ENCODE results near the gene CNTNAP2.

GRCh38 chr7:147363101-147363500 is 1246.5 kb downstream of the CNTNAP2 start:
- TF ChIP-seq PRDM1 (tag by site-specific recombination; IDR thresholded peaks at IDR 0.05) (no peak), CTCF (tag by site-specific recombination; IDR thresholded peaks at IDR 0.05) (no peak), REPIN1 (tag by site-specific recombination; IDR thresholded peaks at IDR 0.05; ENCODE audit: low read depth) (no peak), ZNF404 (tag by site-specific recombination; IDR thresholded peaks at IDR 0.05) (no peak), PBX3 (CRISPR knock-in tag; IDR thresholded peaks at IDR 0.05) (no peak), KLF1 (tag by site-specific recombination; IDR thresholded peaks at IDR 0.05) (no peak), ZSCAN5A (tag by site-specific recombination; IDR thresholded peaks at IDR 0.05) (no peak), ZNF274 (IDR thresholded peaks at IDR 0.05; ENCODE audit: low read length) (no peak), ZNF274 (tag by site-specific recombination; IDR thresholded peaks at IDR 0.05; ENCODE audit: borderline replicate concordance) (no peak), ZNF354C (tag by site-specific recombination; IDR thresholded peaks at IDR 0.05; ENCODE audit: borderline replicate concordance, low read depth) (no peak), MZF1 (tag by site-specific recombination; IDR thresholded peaks at IDR 0.05; ENCODE audit: borderline replicate concordance) (no peak)
